Umbilical cord (tissue), 2 donors: ENCODE data around the gene IPCEF1. TPM values are rescaled to one million over a fixed set of nuclear protein-coding genes. Genes with fewer than 3 reads are reported as not detected.
A peak's percentile ranks its signal among the peaks of the same experiment; 100 is the strongest.
"Not testable (repeated sequence)": the region's sequence is repeated elsewhere in the genome, so short reads cannot be mapped to it uniquely, and the experiment has no call there.

Experiments used
- DNase-seq: peaks from one replicate; pipeline ENCODE4 v3.0.0-alpha.2; 2015; ENCODE audit warnings: low spot score
- total RNA-seq: library from RNA; depleted of rRNA; stranded (reverse); fragments of >200 nt; gene quantifications from one replicate; pipeline ENCODE4 v1.2.3, GENCODE V29; 2014; ENCODE audit warnings: low replicate concordance; ENCODE audit not compliant: insufficient read depth

The IPCEF1 gene
- total RNA-seq, 1 donor from 2014 or later, result 4.1 TPM

GRCh38 chr6:154247119-154247861, 109.3 kb downstream of the IPCEF1 start:
- peak; percentile 19 for DNase-seq

GRCh38 chr6:154246723-154247118, 109.9 kb downstream of the IPCEF1 start:
- no peak for DNase-seq

GRCh38 chr6:154245506-154245905, 111.1 kb downstream of the IPCEF1 start:
- DNase-seq, result no peak

GRCh38 chr6:154243793-154244750, 112.5 kb downstream of the IPCEF1 start:
- DNase-seq, result peak; percentile 49

- DNase-seq, result no peak
These were observed 113.8 kb downstream of the IPCEF1 start for GRCh38 chr6:154242617-154243357.

GRCh38 chr6:154241581-154241980, 115.0 kb downstream of the IPCEF1 start:
- no peak for DNase-seq

- not testable (repeated sequence) for DNase-seq
These were observed 115.5 kb downstream of the IPCEF1 start for GRCh38 chr6:154241061-154241460.

- DNase-seq, result no peak
These were observed 117.2 kb downstream of the IPCEF1 start for GRCh38 chr6:154239392-154239791.

GRCh38 chr6:154238831-154239230, 117.8 kb downstream of the IPCEF1 start:
- DNase-seq, result no peak

- DNase-seq, result no peak
These were observed 119.8 kb downstream of the IPCEF1 start for GRCh38 chr6:154236646-154237301.

- DNase-seq, result no peak
These were observed 122.4 kb downstream of the IPCEF1 start for GRCh38 chr6:154234019-154234772.

- DNase-seq, result no peak
These were observed 123.2 kb downstream of the IPCEF1 start for GRCh38 chr6:154233383-154233782.

- DNase-seq, result peak; percentile 88
These were observed 124.3 kb downstream of the IPCEF1 start for GRCh38 chr6:154232013-154232910.

- DNase-seq, result no peak
These were observed 125.5 kb downstream of the IPCEF1 start for GRCh38 chr6:154230910-154231595.

GRCh38 chr6:154230393-154230792, 126.2 kb downstream of the IPCEF1 start:
- no peak for DNase-seq

GRCh38 chr6:154229786-154230185, 126.8 kb downstream of the IPCEF1 start:
- DNase-seq, result no peak

- DNase-seq, result no peak
These were observed 128.1 kb downstream of the IPCEF1 start for GRCh38 chr6:154228521-154228905.

GRCh38 chr6:154227862-154228520, 128.6 kb downstream of the IPCEF1 start:
- DNase-seq, result no peak
